Posterior vena cava (tissue), 2 donors: ENCODE data around the gene SRXN1. TPM values are rescaled to one million over a fixed set of nuclear protein-coding genes. Genes with fewer than 3 reads are reported as not detected.

Source experiments
- DNase-seq: peaks from one replicate; pipeline ENCODE4 v3.0.0-alpha.2; 2020; ENCODE audit warnings: low spot score
- intact Hi-C, 2 donors: fragments of 100-400 bp; cut with DNase I; formaldehyde crosslinking; loops; one replicate each; pipeline versions ENCODE4 v1.14.1 to v1.14.2; 2022 to 2023
- total RNA-seq, 2 donors: library from RNA; stranded (reverse); fragmentation: NEBNext Ultra II Directional; extraction: Animal tissue kit (Norgen Biotek cat#: 25700); gene quantifications; one replicate each; pipeline ENCODE4 v1.2.1, GENCODE V29; 2021
- donor health status: DM: yes; HTN: yes; CAD: no.
- donor health status: DM: yes; HTN: yes; CAD: no.

The SRXN1 gene
- total RNA-seq, 2 donors from 2014 or later, result 17.9 to 23.4 TPM

- intact Hi-C loops, result no loop called here
These were observed 34.9 kb downstream of the SRXN1 start for GRCh38 chr20:617934-618690.

GRCh38 chr20:615514-615913 lies 37.5 kb downstream of the SRXN1 start:
- intact Hi-C loops, result no loop called here
- no peak for DNase-seq

More at GRCh38 chr20:617934-618690, 34.9 kb downstream of the SRXN1 start:
- DNase-seq, result no peak

- DNase-seq, result no peak
- intact Hi-C loops, result no loop called here
These were observed 41.2 kb downstream of the SRXN1 start for GRCh38 chr20:611843-612185.

- no peak for DNase-seq
- intact Hi-C loops, result no loop called here
These were observed 41.8 kb downstream of the SRXN1 start for GRCh38 chr20:611047-611842.

- intact Hi-C loops, result no loop called here
These were observed 42.6 kb downstream of the SRXN1 start, which contains the start of gene TCF15 for GRCh38 chr20:610130-611046. Gene TCF15, minus strand, starts transcription at chr20:610309. Its CDS starts 72 bp downstream, at chr20:610237.

GRCh38 chr20:609371-609964 lies 43.5 kb downstream of the SRXN1 start:
- DNase-seq, result no peak
- intact Hi-C loops, result no loop called here

More at GRCh38 chr20:610130-611046, 42.6 kb downstream of the SRXN1 start, which contains the start of gene TCF15:
- no peak for DNase-seq

- no peak for DNase-seq
- intact Hi-C loops, result no loop called here
These were observed 44.0 kb downstream of the SRXN1 start for GRCh38 chr20:608970-609369.

GRCh38 chr20:607476-607875 lies 45.5 kb downstream of the SRXN1 start:
- intact Hi-C loops, result no loop called here
- DNase-seq, result peak; percentile 62

GRCh38 chr20:605237-605636 lies 47.8 kb downstream of the SRXN1 start:
- peak; percentile 11 for DNase-seq
- intact Hi-C loops, result no loop called here

- peak; percentile 74 for DNase-seq
- intact Hi-C loops, result no loop called here
These were observed 49.8 kb downstream of the SRXN1 start for GRCh38 chr20:603116-603640.

- intact Hi-C loops, result no loop called here
- peak; percentile 59 for DNase-seq
These were observed 50.7 kb downstream of the SRXN1 start for GRCh38 chr20:602111-602970.

- intact Hi-C loops, result no loop called here
- DNase-seq, result no peak
These were observed 52.3 kb downstream of the SRXN1 start for GRCh38 chr20:600736-601135.

GRCh38 chr20:600141-600540 lies 52.9 kb downstream of the SRXN1 start:
- intact Hi-C loops, result no loop called here
- DNase-seq, result peak; percentile 51

- intact Hi-C loops, result no loop called here
- peak; percentile 81 for DNase-seq
These were observed 54.7 kb downstream of the SRXN1 start for GRCh38 chr20:598133-598850.

- peak; percentile 24 for DNase-seq
- intact Hi-C loops, result no loop called here
These were observed 55.4 kb downstream of the SRXN1 start for GRCh38 chr20:597560-597959.
